NCI-H526 treated with DMSO at 0.1 percent for 48 hours (cell line): ENCODE results near the gene KRTAP4-3.
"Not testable (repeated sequence)": the region's sequence is repeated elsewhere in the genome, so short reads cannot be mapped to it uniquely, and the experiment has no call there.

Experiments
- DNase-seq: peaks from one replicate; lab custom pipeline; 2025; lab: John Stamatoyannopoulos, UW

Gene KRTAP4-3

GRCh38 chr17:41117846-41118386 lies 50.1 kb downstream of the KRTAP4-3 start, which contains the start of gene KRTAP4-11:
Gene KRTAP4-11, minus strand, starts transcription at chr17:41118373. Its CDS starts 58 bp downstream, at chr17:41118315.
- not testable (repeated sequence) for DNase-seq
